ENCODE results near the gene FBLIM1.

GRCh38 chr1:15751717-15752116, 6.9 kb upstream of the FBLIM1 start:
- TF ChIP-seq CTCF (IDR thresholded peaks at IDR 0.05) (no peak), POLR2A (IDR thresholded peaks at IDR 0.05) (no peak)

Data from thyroid gland (tissue), 4 donors.